Endothelial cell of umbilical vein (primary cell): Measurements from ENCODE around the gene PGBD5. TPM values are rescaled to one million over a fixed set of nuclear protein-coding genes. Genes with fewer than 3 reads are reported as not detected.

ENCODE experiments used
- BruUV-seq: library from RNA; stranded (reverse); fragments of 400-500 nt; replicated peaks from 2 replicates; lab custom pipeline; 2021; lab: Mats Ljungman, UMichigan
- CTCF ChIA-PET: fragments of 300-600, 350-600 bp; sonication (Branson Sonifier 250); formaldehyde crosslinking; loops from one replicate; lab custom pipeline; 2021; ENCODE audit warnings: antibody characterized with exemption, inconsistent platforms; lab: Charles Lee
- POLR2A ChIA-PET: fragments of 300-600, 350-600 bp; sonication (Branson Sonifier 250); formaldehyde crosslinking; loops from one replicate; lab custom pipeline; 2021; ENCODE audit warnings: antibody characterized with exemption, inconsistent platforms; lab: Charles Lee
- DNase-seq: peaks from one replicate; pipeline ENCODE4 v3.0.0-alpha.2; 2011; ENCODE audit warnings: low read depth, low spot score
- FAIRE-seq: peaks from 2 replicates; lab custom pipeline; 2011; peaks lifted over from hg19 to GRCh38; lab: Jason Lieb, UNC
- H2AFZ ChIP-seq: 2 replicates; pipeline ENCODE4 v1.6.0; 2012; ENCODE audit warnings: low read depth, low read length, control low read depth, inconsistent platforms
- H3K27ac ChIP-seq: 2 replicates; pipeline ENCODE4 v1.5.1; 2011; ENCODE audit warnings: low read depth, mild to moderate bottlenecking, control low read depth, low read length, moderate library complexity; ENCODE audit not compliant: insufficient read depth
- H3K27me3 ChIP-seq, 2 experiments: 2 replicates each; pipeline versions ENCODE4 v1.6.0 to v1.6.1; 2011; ENCODE audit warnings: low read length in 2 of 2, mixed read lengths in 1 of 2; ENCODE audit not compliant: control insufficient read depth in 2 of 2, insufficient read depth in 2 of 2
- H3K36me3 ChIP-seq, 2 experiments: 2 replicates in 1 of 2; 3 replicates in 1 of 2; pipeline ENCODE4 v1.5.1; 2011; ENCODE audit warnings: low read length in 2 of 2, mild to moderate bottlenecking in 1 of 2, moderate library complexity in 1 of 2; ENCODE audit not compliant: control insufficient read depth in 2 of 2, insufficient read depth in 2 of 2; ENCODE audit errors: extremely low read depth in 1 of 2
- H3K4me1 ChIP-seq: 3 replicates; pipeline ENCODE4 v1.5.1; 2011; ENCODE audit warnings: mild to moderate bottlenecking, low read length; ENCODE audit not compliant: control insufficient read depth, insufficient read depth; ENCODE audit errors: extremely low read depth
- H3K4me2 ChIP-seq: 2 replicates; pipeline ENCODE4 v1.6.1; 2011; ENCODE audit warnings: low read length, control low read depth, mixed read lengths; ENCODE audit not compliant: insufficient read depth
- H3K4me3 ChIP-seq, 3 experiments: fragments of 200-600 bp in 1 of 3; sonication (generic), shearing (Covaris generic) in 1 of 3; replicated peaks in 1 of 3; 2 replicates each; pipeline ENCODE4 v1.5.1; 2011 to 2016; ENCODE audit warnings: control low read depth in 3 of 3, low read length in 3 of 3, mild to moderate bottlenecking in 2 of 3, inconsistent platforms in 1 of 3, low read depth in 1 of 3, moderate library complexity in 1 of 3; ENCODE audit not compliant: insufficient read depth in 1 of 3
- H3K79me2 ChIP-seq: 2 replicates; pipeline ENCODE4 v1.6.0; 2012; ENCODE audit warnings: low read length, inconsistent platforms; ENCODE audit not compliant: control insufficient read depth, insufficient read depth
- H3K9ac ChIP-seq: replicated peaks from 2 replicates; pipeline ENCODE3; 2011; ENCODE audit warnings: low read length, control low read depth; ENCODE audit not compliant: insufficient read depth; ENCODE audit errors: extremely low read depth
- H3K9me1 ChIP-seq: replicated peaks from 3 replicates; pipeline ENCODE4 v1.6.0; 2011; ENCODE audit warnings: mild to moderate bottlenecking, low read length; ENCODE audit not compliant: control insufficient read depth, insufficient read depth; ENCODE audit errors: extremely low read depth
- H3K9me3 ChIP-seq: replicated peaks from 2 replicates; pipeline ENCODE4 v1.5.1; 2012; ENCODE audit warnings: low read length, inconsistent platforms; ENCODE audit not compliant: control insufficient read depth, insufficient read depth
- H4K20me1 ChIP-seq: replicated peaks from 2 replicates; pipeline ENCODE3; 2011; ENCODE audit warnings: mild to moderate bottlenecking, low read length; ENCODE audit not compliant: control insufficient read depth, insufficient read depth; ENCODE audit errors: extremely low read depth
- EZH2 ChIP-seq: IDR thresholded peaks from 2 replicates; pipeline ENCODE4 v1.6.1; 2012; ENCODE audit warnings: borderline replicate concordance, low read depth, mild to moderate bottlenecking, moderate library complexity, low read length, inconsistent platforms; ENCODE audit not compliant: severe bottlenecking
- FOS ChIP-seq: IDR thresholded peaks from 2 replicates; pipeline ENCODE4 v1.6.1; 2011; ENCODE audit warnings: mild to moderate bottlenecking, low read length, moderate library complexity, borderline replicate concordance; ENCODE audit not compliant: insufficient read depth
- JUN ChIP-seq: IDR thresholded peaks from 2 replicates; pipeline ENCODE4 v1.6.1; 2011; ENCODE audit warnings: borderline replicate concordance, low read depth; ENCODE audit not compliant: insufficient read length, insufficient read depth
- POLR2A ChIP-seq: IDR thresholded peaks from 2 replicates; pipeline ENCODE4 v1.6.1; 2012; ENCODE audit warnings: low read depth, mild to moderate bottlenecking, control low read depth, low read length
- POLR2AphosphoS5 ChIP-seq: IDR thresholded peaks from 2 replicates; pipeline ENCODE4 v1.6.1; 2012; ENCODE audit warnings: low read depth, mild to moderate bottlenecking, control low read depth, low read length, moderate library complexity; ENCODE audit not compliant: insufficient read depth
- dilution Hi-C: fragments of 300-500 bp; cut with MboI; formaldehyde crosslinking; loops from one replicate; pipeline ENCODE4 v1.15.0; 2019; ENCODE audit warnings: low sequenced_read_pairs; ENCODE audit not compliant: extremely low pct_ligation_motif_present
- intact Hi-C: fragments of 100-400 bp; cut with micrococcal nuclease; formaldehyde crosslinking; loops from one replicate; pipeline ENCODE4 v1.10.0; 2022
- polyA plus RNA-seq, 4 experiments: library from polyadenylated mRNA; depleted of rRNA in 3 of 4; stranded (reverse) in 3 of 4; unstranded in 1 of 4; fragments of >200 nt; gene quantifications; 2 replicates each; pipeline versions ENCODE4 v1.2.1 to v1.2.3, GENCODE V29; 2011 to 2012; ENCODE audit warnings: missing spikeins in 1 of 4
- total RNA-seq: library from RNA; stranded (reverse); gene quantifications from 2 replicates; pipeline ENCODE4 v1.2.3, GENCODE V29; 2021
- TF ChIP-seq, protein P1 (sequence below), 2 donors: IDR thresholded peaks; 1 replicate in 1 of 2; 2 replicates in 1 of 2; pipeline ENCODE4 v1.5.1; 2011; ENCODE audit warnings: low read length in 2 of 2, mild to moderate bottlenecking in 2 of 2, moderate library complexity in 2 of 2, control low read depth in 1 of 2, inconsistent platforms in 1 of 2, low read depth in 1 of 2; ENCODE audit not compliant: insufficient read depth in 1 of 2; ENCODE audit errors: extremely low read depth in 1 of 2
- TF ChIP-seq, protein P2 (sequence below): IDR thresholded peaks from 2 replicates; pipeline ENCODE4 v1.6.1; 2011; ENCODE audit not compliant: insufficient read depth, insufficient read length

Gene PGBD5
- total and polyA plus RNA-seq, 2 donors (not counting 3 experiments of a cell fraction or from before 2014, with no cell fraction given): 0.03 TPM; not detected in 1

GRCh38 chr1:230295367-230295766, 130.8 kb downstream of the PGBD5 start:
- dilution Hi-C loops: no loop called here
- CTCF ChIA-PET: no interaction called here

GRCh38 chr1:230293390-230293700, 132.8 kb downstream of the PGBD5 start:
- no peaks in the 10 kb centered on the region for H3K36me3 ChIP-seq
- H4K20me1 ChIP-seq: no peaks in the 10 kb centered on the region
- no TSS peak for BruUV-seq
- H3K9me1 ChIP-seq: no peaks in the 10 kb centered on the region
- no peak for FAIRE-seq
- dilution Hi-C loops: no loop called here
- peaks cover 0 to 9% of the 10 kb centered on the region in 2 experiments for H3K27me3 ChIP-seq
- no peak overlapping the region for H3K27ac ChIP-seq
- no peak overlapping the region for H3K4me3 ChIP-seq
- no peak for DNase-seq
- H2AFZ ChIP-seq: no peak overlapping the region
- TF ChIP-seq POLR2AphosphoS5 (no peak), POLR2A (no peak), EZH2 (no peak)
- TF ChIP-seq, protein P1, sequence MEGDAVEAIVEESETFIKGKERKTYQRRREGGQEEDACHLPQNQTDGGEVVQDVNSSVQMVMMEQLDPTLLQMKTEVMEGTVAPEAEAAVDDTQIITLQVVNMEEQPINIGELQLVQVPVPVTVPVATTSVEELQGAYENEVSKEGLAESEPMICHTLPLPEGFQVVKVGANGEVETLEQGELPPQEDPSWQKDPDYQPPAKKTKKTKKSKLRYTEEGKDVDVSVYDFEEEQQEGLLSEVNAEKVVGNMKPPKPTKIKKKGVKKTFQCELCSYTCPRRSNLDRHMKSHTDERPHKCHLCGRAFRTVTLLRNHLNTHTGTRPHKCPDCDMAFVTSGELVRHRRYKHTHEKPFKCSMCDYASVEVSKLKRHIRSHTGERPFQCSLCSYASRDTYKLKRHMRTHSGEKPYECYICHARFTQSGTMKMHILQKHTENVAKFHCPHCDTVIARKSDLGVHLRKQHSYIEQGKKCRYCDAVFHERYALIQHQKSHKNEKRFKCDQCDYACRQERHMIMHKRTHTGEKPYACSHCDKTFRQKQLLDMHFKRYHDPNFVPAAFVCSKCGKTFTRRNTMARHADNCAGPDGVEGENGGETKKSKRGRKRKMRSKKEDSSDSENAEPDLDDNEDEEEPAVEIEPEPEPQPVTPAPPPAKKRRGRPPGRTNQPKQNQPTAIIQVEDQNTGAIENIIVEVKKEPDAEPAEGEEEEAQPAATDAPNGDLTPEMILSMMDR (IDR thresholded peaks at IDR 0.05; ENCODE audit: extremely low read depth in 1 of 2, insufficient read depth in 1 of 2, low read depth in 1 of 2, low read length in 2 of 2): no peak
- TF ChIP-seq, protein P2, sequence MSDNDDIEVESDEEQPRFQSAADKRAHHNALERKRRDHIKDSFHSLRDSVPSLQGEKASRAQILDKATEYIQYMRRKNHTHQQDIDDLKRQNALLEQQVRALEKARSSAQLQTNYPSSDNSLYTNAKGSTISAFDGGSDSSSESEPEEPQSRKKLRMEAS: no peak
- no peaks in the 10 kb centered on the region for H3K4me1 ChIP-seq
- H3K4me2 ChIP-seq: no peak overlapping the region
- no peaks in the 10 kb centered on the region for H3K79me2 ChIP-seq
- POLR2A ChIA-PET: no interaction called here
- H3K9me3 ChIP-seq: no peaks in the 10 kb centered on the region
- intact Hi-C loops: no loop called here
- H3K9ac ChIP-seq: no peak overlapping the region
- CTCF ChIA-PET: no interaction called here

More at GRCh38 chr1:230295367-230295766, 130.8 kb downstream of the PGBD5 start:
- no peaks in the 10 kb centered on the region for H3K36me3 ChIP-seq
- peaks cover 0 to 9% of the 10 kb centered on the region in 2 experiments for H3K27me3 ChIP-seq
- TF ChIP-seq FOS (no peak), JUN (no peak), POLR2A (no peak)
- TF ChIP-seq, protein P1 (IDR thresholded peaks at IDR 0.05; ENCODE audit: extremely low read depth in 1 of 2, insufficient read depth in 1 of 2, low read depth in 1 of 2, low read length in 2 of 2): no peak
- intact Hi-C loops: no loop called here
- no peak overlapping the region for H3K27ac ChIP-seq
- FAIRE-seq (no peak), DNase-seq (no peak)
- BruUV-seq: no TSS peak
- no peaks in the 10 kb centered on the region for H3K79me2 ChIP-seq
- no peak overlapping the region for H2AFZ ChIP-seq
- no peaks in the 10 kb centered on the region for H3K4me1 ChIP-seq
- H3K4me2 ChIP-seq: no peak overlapping the region
- H3K9me1 ChIP-seq: no peaks in the 10 kb centered on the region
- H3K4me3 ChIP-seq: no peak overlapping the region
- POLR2A ChIA-PET: no interaction called here
- no peaks in the 10 kb centered on the region for H3K9me3 ChIP-seq
- no peak overlapping the region for H3K9ac ChIP-seq
- no peaks in the 10 kb centered on the region for H4K20me1 ChIP-seq
